A673 (cell line): ENCODE measurements around the gene STPG2.

ENCODE experiments used
- CTCF ChIP-seq: fragments of 300-800, 200-600 bp; sonication (generic); conservative IDR thresholded peaks from 2 replicates; pipeline ENCODE4 v1.5.1; 2017; ENCODE audit warnings: low read depth, mild to moderate bottlenecking, antibody characterized with exemption, low read length, moderate library complexity, mixed read lengths
- EZH2 ChIP-seq: fragments of 200-600 bp; sonication (generic); IDR thresholded peaks from 2 replicates; pipeline ENCODE4 v1.6.1; 2017; ENCODE audit warnings: borderline replicate concordance, low read depth, mild to moderate bottlenecking, mixed read lengths, antibody characterized with exemption, low read length; ENCODE audit not compliant: poor library complexity, severe bottlenecking

- no peak for TF ChIP-seq CTCF
- TF ChIP-seq EZH2, result no peak
Observed at GRCh38 chr4:97845758-97846157, 297.5 kb downstream of the STPG2 start.
